HG03378 (cell line): ENCODE results near the gene EMC9.

Experiments used
- ATAC-seq: cut with Tn5 transposase; IDR thresholded peaks from one replicate; pipeline ENCODE4 v1.9.1; 2021; ENCODE audit warnings: mild to moderate bottlenecking, moderate library complexity; ENCODE audit not compliant: unreplicated experiment

Gene EMC9

GRCh38 chr14:24092505-24093206 lies 48.7 kb downstream of the EMC9 start:
- no peak for ATAC-seq

- ATAC-seq, result no peak
Observed at GRCh38 chr14:24092110-24092504, 49.3 kb downstream of the EMC9 start.

- no peak for ATAC-seq
Observed at GRCh38 chr14:24089890-24090289, 51.5 kb downstream of the EMC9 start.
